Measurements from ENCODE around the gene PRR36. TPM values are rescaled to one million over a fixed set of nuclear protein-coding genes. Genes with fewer than 3 reads are reported as not detected.

Gene PRR36
- total RNA-seq, 2 experiments from 2014 or later = 0.17 TPM; not detected in 1

DNA sequence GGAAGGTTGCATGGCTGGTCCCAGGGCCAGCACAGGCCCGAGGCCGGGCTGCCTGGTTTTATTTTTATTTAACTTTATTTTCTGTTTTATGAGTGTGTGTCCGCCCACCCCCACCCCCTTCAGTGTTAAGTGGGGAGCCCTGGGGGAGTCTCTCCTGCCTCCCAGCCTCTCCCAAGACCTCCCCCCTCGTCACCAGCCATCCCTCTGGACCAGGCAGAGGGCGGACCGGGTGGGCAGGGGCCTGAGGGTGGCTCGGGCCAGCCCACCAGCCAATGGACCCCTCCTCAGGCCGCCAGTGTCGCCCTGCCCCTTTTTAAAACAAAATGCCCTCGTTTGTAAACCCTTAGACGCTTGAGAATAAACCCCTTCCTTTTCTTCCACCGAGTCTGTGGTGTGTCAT lies 39.9 kb upstream of the PRR36 start:
- H3K4me3 ChIP-seq (ENCODE audit: low read depth, low read length, poor library complexity, severe bottlenecking) = no peak overlapping the region
- no peak for DNase-seq (ENCODE audit: low spot score)
- ChIA-PET POLR2A (no interaction called here), CTCF (ENCODE audit: unreplicated experiment) (no interaction called here)
- no peaks in the 10 kb centered on the region for H4K20me1 ChIP-seq (ENCODE audit: insufficient read depth, low read length)
- no peaks in the 10 kb centered on the region for H3K79me2 ChIP-seq (ENCODE audit: insufficient read depth, low read depth, low read length)
- peaks cover 33% of the 10 kb centered on the region for H3K36me3 ChIP-seq (ENCODE audit: insufficient read depth, low read length)
- H3K9me3 ChIP-seq (ENCODE audit: low read length) = no peaks in the 10 kb centered on the region
- no TSS peak for BruUV-seq (replicated peaks)
- no peak for TF ChIP-seq EZH2phosphoT487 (IDR thresholded peaks at IDR 0.05; ENCODE audit: borderline replicate concordance, low read depth, low read length)
- TF ChIP-seq, protein P1, sequence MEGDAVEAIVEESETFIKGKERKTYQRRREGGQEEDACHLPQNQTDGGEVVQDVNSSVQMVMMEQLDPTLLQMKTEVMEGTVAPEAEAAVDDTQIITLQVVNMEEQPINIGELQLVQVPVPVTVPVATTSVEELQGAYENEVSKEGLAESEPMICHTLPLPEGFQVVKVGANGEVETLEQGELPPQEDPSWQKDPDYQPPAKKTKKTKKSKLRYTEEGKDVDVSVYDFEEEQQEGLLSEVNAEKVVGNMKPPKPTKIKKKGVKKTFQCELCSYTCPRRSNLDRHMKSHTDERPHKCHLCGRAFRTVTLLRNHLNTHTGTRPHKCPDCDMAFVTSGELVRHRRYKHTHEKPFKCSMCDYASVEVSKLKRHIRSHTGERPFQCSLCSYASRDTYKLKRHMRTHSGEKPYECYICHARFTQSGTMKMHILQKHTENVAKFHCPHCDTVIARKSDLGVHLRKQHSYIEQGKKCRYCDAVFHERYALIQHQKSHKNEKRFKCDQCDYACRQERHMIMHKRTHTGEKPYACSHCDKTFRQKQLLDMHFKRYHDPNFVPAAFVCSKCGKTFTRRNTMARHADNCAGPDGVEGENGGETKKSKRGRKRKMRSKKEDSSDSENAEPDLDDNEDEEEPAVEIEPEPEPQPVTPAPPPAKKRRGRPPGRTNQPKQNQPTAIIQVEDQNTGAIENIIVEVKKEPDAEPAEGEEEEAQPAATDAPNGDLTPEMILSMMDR (conservative IDR thresholded peaks at IDR 0.05; ENCODE audit: low read length) = no peak
- no peak overlapping the region for H2AFZ ChIP-seq (ENCODE audit: low read length)
- no peak overlapping the region for H3K27ac ChIP-seq (ENCODE audit: low read depth, low read length, poor library complexity, severe bottlenecking)
- intact Hi-C loops (cut with micrococcal nuclease; ENCODE audit: unreplicated experiment) = no loop called here
- H3K4me1 ChIP-seq (ENCODE audit: insufficient read depth, low read length, poor library complexity, severe bottlenecking) = no peaks in the 10 kb centered on the region
- H3K9me2 ChIP-seq (ENCODE audit: insufficient read depth, low read length) = no peaks in the 10 kb centered on the region
- no peak overlapping the region for H3K4me2 ChIP-seq (ENCODE audit: low read length)

DNA sequence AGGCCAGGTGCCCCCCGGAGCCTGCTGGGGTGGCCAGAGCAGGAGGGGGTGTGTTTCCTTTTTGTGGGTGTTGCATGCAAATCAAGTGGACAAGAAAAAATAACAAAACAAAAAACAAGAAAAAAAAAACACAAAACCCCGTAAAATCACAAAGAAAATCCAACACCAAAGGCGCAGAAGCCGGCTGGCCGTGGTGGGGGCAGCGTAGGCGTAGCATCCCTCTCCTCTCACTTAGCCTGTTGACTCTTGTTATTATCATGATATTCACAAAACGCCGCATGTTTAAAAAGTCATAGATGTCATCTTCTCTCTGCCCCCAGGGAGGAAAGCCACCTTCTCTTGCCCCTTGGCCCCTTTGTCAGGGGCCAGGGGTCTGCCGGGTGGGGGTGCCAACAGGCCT lies 39.5 kb upstream of the PRR36 start:
- Histone ChIP-seq H3K79me2 (ENCODE audit: insufficient read depth, low read depth, low read length) (no peaks in the 10 kb centered on the region), H3K4me3 (ENCODE audit: low read depth, low read length, poor library complexity, severe bottlenecking) (no peak overlapping the region), H3K9me2 (ENCODE audit: insufficient read depth, low read length) (no peaks in the 10 kb centered on the region), H2AFZ (ENCODE audit: low read length) (no peak overlapping the region), H3K9me3 (ENCODE audit: low read length) (no peaks in the 10 kb centered on the region), H3K36me3 (ENCODE audit: insufficient read depth, low read length) (peaks cover 33% of the 10 kb centered on the region), H3K27ac (ENCODE audit: low read depth, low read length, poor library complexity, severe bottlenecking) (no peak overlapping the region), H3K4me2 (ENCODE audit: low read length) (no peak overlapping the region), H3K4me1 (ENCODE audit: insufficient read depth, low read length, poor library complexity, severe bottlenecking) (no peaks in the 10 kb centered on the region), H4K20me1 (ENCODE audit: insufficient read depth, low read length) (no peaks in the 10 kb centered on the region)
- ChIA-PET POLR2A (no interaction called here), CTCF (ENCODE audit: unreplicated experiment) (no interaction called here)
- DNase-seq (ENCODE audit: low spot score) = no peak
- intact Hi-C loops (cut with micrococcal nuclease; ENCODE audit: unreplicated experiment) = no loop called here
- TF ChIP-seq, protein P1 (conservative IDR thresholded peaks at IDR 0.05; ENCODE audit: low read length) = no peak
- no peak for TF ChIP-seq EZH2phosphoT487 (IDR thresholded peaks at IDR 0.05; ENCODE audit: borderline replicate concordance, low read depth, low read length)
- BruUV-seq (replicated peaks) = no TSS peak

DNA sequence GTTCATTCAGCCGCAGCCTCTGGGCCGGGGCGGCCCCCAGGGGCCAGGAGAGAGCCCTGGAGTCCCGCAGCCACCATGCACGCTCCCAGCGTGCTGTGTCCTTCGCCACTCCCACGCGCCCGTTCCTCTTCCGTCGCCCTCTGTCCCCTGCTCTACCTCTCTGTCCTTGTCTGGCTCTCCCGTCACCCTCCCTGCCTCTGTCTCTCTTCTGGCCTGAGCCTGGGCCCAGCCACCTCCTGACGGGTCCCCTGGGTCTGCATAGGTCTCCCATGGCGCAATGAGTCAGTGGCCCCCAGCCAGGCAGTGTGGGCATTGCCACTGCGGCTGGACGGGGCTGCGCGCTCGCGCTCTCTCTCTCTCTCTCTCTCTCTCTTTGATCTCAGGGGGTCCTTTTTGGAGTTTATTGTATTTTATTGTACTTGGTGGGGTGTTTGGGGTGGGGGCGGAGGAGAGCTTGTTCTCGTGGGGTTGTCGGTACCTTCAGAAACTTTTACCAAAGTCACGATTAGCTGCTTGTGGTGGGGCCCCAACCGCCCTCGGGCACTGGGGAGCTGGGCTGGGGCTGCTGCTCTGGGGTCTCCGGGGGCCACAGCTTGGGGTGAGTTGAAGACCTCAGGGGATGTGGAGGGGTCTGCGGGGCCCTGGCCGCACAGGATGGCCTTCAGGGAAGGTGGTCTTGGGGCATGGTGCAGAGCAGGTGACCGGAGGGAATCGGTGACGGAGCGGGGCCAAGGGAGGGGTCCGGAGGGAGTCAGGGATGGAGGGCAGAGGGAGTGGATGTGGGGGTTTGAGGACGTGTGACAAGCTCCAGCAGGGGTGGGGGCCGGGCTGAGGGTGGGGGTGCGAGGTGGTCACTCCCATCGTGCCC lies 38.7 kb upstream of the PRR36 start:
- BruUV-seq (replicated peaks) = no TSS peak
- POLR2A ChIA-PET = no interaction called here

More for the DNA sequence above, 38.7 kb upstream of the PRR36 start:
- Histone ChIP-seq H3K4me1 (ENCODE audit: insufficient read depth, low read length, poor library complexity, severe bottlenecking) (no peaks in the 10 kb centered on the region), H3K79me2 (ENCODE audit: insufficient read depth, low read depth, low read length) (no peaks in the 10 kb centered on the region), H3K4me2 (ENCODE audit: low read length) (no peak overlapping the region), H3K27ac (ENCODE audit: low read depth, low read length, poor library complexity, severe bottlenecking) (no peak overlapping the region), H2AFZ (ENCODE audit: low read length) (no peak overlapping the region), H3K9me2 (ENCODE audit: insufficient read depth, low read length) (no peaks in the 10 kb centered on the region), H4K20me1 (ENCODE audit: insufficient read depth, low read length) (no peaks in the 10 kb centered on the region), H3K36me3 (ENCODE audit: insufficient read depth, low read length) (peaks cover 33% of the 10 kb centered on the region), H3K9me3 (ENCODE audit: low read length) (no peaks in the 10 kb centered on the region), H3K4me3 (ENCODE audit: low read depth, low read length, poor library complexity, severe bottlenecking) (no peak overlapping the region)
- TF ChIP-seq, protein P1 (conservative IDR thresholded peaks at IDR 0.05; ENCODE audit: low read length) = no peak
- no peak for TF ChIP-seq EZH2phosphoT487 (IDR thresholded peaks at IDR 0.05; ENCODE audit: borderline replicate concordance, low read depth, low read length)
- intact Hi-C loops (cut with micrococcal nuclease; ENCODE audit: unreplicated experiment) = no loop called here
- CTCF ChIA-PET (ENCODE audit: unreplicated experiment) = no interaction called here
- no peak for DNase-seq (ENCODE audit: low spot score)

Data from OCI-LY7 (cell line).